ENCODE data around the gene IFT81. TPM values are rescaled to one million over a fixed set of nuclear protein-coding genes. Genes with fewer than 3 reads are reported as not detected.

The IFT81 gene
- total RNA-seq, 1 experiment from 2014 or later: 32.9 TPM

DNA sequence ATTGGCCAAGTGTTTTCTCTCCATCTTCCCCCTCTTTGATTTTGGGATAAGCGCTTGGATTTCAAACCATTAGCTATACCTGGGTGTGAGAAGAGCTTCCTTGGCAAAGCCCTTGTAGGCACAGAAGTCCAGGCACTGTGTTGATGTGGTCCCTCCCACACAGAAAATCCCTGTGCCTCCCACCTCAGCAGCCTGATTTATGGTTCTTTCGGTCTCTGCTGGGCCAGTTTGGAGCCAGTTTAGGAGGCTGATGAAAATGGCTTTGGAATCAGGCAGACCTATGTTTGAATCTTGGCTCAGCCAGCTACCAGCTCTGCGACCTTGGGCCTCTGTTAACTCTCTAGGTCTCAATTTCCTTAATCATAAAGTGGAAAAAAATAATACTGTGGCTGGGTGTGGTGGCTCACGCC lies 9.6 kb upstream of the IFT81 start:
- H3K4me3 ChIP-seq (ENCODE audit: low read depth, low read length, poor library complexity, severe bottlenecking): no peak overlapping the region
- no peaks in the 10 kb centered on the region for H3K9me3 ChIP-seq (ENCODE audit: low read depth, low read length, poor library complexity, severe bottlenecking)
- no peak for TF ChIP-seq EZH2 (IDR thresholded peaks at IDR 0.05; ENCODE audit: borderline replicate concordance, low read depth, low read length, poor library complexity, severe bottlenecking)
- TF ChIP-seq, protein P1, sequence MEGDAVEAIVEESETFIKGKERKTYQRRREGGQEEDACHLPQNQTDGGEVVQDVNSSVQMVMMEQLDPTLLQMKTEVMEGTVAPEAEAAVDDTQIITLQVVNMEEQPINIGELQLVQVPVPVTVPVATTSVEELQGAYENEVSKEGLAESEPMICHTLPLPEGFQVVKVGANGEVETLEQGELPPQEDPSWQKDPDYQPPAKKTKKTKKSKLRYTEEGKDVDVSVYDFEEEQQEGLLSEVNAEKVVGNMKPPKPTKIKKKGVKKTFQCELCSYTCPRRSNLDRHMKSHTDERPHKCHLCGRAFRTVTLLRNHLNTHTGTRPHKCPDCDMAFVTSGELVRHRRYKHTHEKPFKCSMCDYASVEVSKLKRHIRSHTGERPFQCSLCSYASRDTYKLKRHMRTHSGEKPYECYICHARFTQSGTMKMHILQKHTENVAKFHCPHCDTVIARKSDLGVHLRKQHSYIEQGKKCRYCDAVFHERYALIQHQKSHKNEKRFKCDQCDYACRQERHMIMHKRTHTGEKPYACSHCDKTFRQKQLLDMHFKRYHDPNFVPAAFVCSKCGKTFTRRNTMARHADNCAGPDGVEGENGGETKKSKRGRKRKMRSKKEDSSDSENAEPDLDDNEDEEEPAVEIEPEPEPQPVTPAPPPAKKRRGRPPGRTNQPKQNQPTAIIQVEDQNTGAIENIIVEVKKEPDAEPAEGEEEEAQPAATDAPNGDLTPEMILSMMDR (conservative IDR thresholded peaks at IDR 0.05; ENCODE audit: low read depth, low read length): no peak
- no TSS peak for BruUV-seq (replicated peaks)
- no peaks in the 10 kb centered on the region for H3K27me3 ChIP-seq (replicated peaks; ENCODE audit: insufficient read depth, low read depth, low read length, poor library complexity)
- no peaks in the 10 kb centered on the region for H3K4me1 ChIP-seq (ENCODE audit: insufficient read depth, low read length, poor library complexity, severe bottlenecking)
- intact Hi-C loops (cut with micrococcal nuclease; ENCODE audit: unreplicated experiment): no loop called here
- ChIA-PET CTCF (interaction anchor here (0.6 kb wide), 1 partner anchor 317 kb away, joined by 11 read pairs; no protein-coding TSS in a partner anchor), POLR2A (ENCODE audit: low non-redundant PET) (no interaction called here)
- H3K36me3 ChIP-seq (ENCODE audit: insufficient read depth, low read length, poor library complexity, severe bottlenecking): no peaks in the 10 kb centered on the region
- no peak overlapping the region for H3K27ac ChIP-seq (ENCODE audit: low read depth, low read length, poor library complexity, severe bottlenecking)
- no peak for DNase-seq (ENCODE audit: low spot score)

DNA sequence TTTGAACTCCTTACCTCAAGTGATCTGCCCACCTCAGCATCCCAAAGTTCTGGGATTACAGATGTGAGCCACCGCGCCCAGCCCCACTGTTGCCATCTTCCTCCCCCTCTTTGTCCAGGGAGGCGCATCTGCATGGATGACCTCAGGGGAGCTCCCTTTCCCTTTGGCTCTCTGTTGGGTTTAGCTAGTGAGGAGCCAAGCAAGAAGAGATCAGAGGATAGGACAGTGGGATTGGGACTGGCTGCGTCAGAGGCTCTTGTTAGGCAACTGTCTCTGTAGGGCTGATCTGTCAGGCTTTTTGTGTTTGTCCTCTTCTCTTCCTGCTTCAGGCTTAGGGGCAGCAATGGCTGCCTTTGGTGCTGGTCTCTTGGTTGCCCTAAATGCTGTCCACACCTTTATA lies 8.5 kb upstream of the IFT81 start:
- intact Hi-C loops (cut with micrococcal nuclease; ENCODE audit: unreplicated experiment): no loop called here
- Histone ChIP-seq H3K27ac (ENCODE audit: low read depth, low read length, poor library complexity, severe bottlenecking) (no peak overlapping the region), H3K9me3 (ENCODE audit: low read depth, low read length, poor library complexity, severe bottlenecking) (no peaks in the 10 kb centered on the region), H3K4me3 (ENCODE audit: low read depth, low read length, poor library complexity, severe bottlenecking) (no peak overlapping the region), H3K4me1 (ENCODE audit: insufficient read depth, low read length, poor library complexity, severe bottlenecking) (no peaks in the 10 kb centered on the region), H3K36me3 (ENCODE audit: insufficient read depth, low read length, poor library complexity, severe bottlenecking) (no peaks in the 10 kb centered on the region), H3K27me3 (replicated peaks; ENCODE audit: insufficient read depth, low read depth, low read length, poor library complexity) (no peaks in the 10 kb centered on the region)
- no TSS peak for BruUV-seq (replicated peaks)
- ChIA-PET POLR2A (ENCODE audit: low non-redundant PET) (no interaction called here), CTCF (no interaction called here)
- no peak for DNase-seq (ENCODE audit: low spot score)
- TF ChIP-seq, protein P1 (conservative IDR thresholded peaks at IDR 0.05; ENCODE audit: low read depth, low read length): no peak
- TF ChIP-seq EZH2 (IDR thresholded peaks at IDR 0.05; ENCODE audit: borderline replicate concordance, low read depth, low read length, poor library complexity, severe bottlenecking): no peak

DNA sequence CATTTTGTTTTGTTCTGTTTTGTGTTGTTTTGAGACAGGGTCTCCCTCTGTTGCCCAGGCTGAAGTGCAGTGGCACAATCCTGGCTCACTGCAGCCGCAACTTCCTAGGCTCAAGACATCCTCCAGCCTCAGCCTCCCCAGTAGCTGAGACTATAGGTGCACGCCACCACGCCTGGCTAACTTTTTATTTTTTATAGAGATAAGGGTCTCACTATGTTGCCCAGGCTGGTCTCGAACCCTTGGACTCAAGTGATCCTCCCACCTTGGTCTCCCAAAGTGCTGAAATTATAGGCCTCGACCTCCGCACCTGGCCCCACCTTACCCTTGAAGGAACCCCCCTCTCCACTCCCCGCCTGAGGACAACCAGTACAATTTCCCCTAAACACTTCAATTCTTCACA lies 7.5 kb upstream of the IFT81 start:
- H3K36me3 ChIP-seq (ENCODE audit: insufficient read depth, low read length, poor library complexity, severe bottlenecking): no peaks in the 10 kb centered on the region
- no peak overlapping the region for H3K4me3 ChIP-seq (ENCODE audit: low read depth, low read length, poor library complexity, severe bottlenecking)
- CTCF ChIA-PET: interaction anchor here (0.7 kb wide), 1 partner anchor 108 kb away, joined by 5 read pairs; no protein-coding TSS in a partner anchor
- no peaks in the 10 kb centered on the region for H3K4me1 ChIP-seq (ENCODE audit: insufficient read depth, low read length, poor library complexity, severe bottlenecking)
- H3K9me3 ChIP-seq (ENCODE audit: low read depth, low read length, poor library complexity, severe bottlenecking): no peaks in the 10 kb centered on the region
- no peak for DNase-seq (ENCODE audit: low spot score)
- no peak for TF ChIP-seq EZH2 (IDR thresholded peaks at IDR 0.05; ENCODE audit: borderline replicate concordance, low read depth, low read length, poor library complexity, severe bottlenecking)
- TF ChIP-seq, protein P1 (conservative IDR thresholded peaks at IDR 0.05; ENCODE audit: low read depth, low read length): no peak
- POLR2A ChIA-PET (ENCODE audit: low non-redundant PET): no interaction called here
- intact Hi-C loops (cut with micrococcal nuclease; ENCODE audit: unreplicated experiment): no loop called here
- H3K27me3 ChIP-seq (replicated peaks; ENCODE audit: insufficient read depth, low read depth, low read length, poor library complexity): no peaks in the 10 kb centered on the region
- BruUV-seq (replicated peaks): no TSS peak
- no peak overlapping the region for H3K27ac ChIP-seq (ENCODE audit: low read depth, low read length, poor library complexity, severe bottlenecking)
